Measurements from ENCODE around the gene UBE2Q1. TPM values are rescaled to one million over a fixed set of nuclear protein-coding genes. Genes with fewer than 3 reads are reported as not detected.

UBE2Q1 gene
- total and polyA plus RNA-seq, 2 of the 8 experiments (the other 6 are each of a cell fraction or from before 2014, with no cell fraction given), result 13.2 to 95.8 TPM

DNA sequence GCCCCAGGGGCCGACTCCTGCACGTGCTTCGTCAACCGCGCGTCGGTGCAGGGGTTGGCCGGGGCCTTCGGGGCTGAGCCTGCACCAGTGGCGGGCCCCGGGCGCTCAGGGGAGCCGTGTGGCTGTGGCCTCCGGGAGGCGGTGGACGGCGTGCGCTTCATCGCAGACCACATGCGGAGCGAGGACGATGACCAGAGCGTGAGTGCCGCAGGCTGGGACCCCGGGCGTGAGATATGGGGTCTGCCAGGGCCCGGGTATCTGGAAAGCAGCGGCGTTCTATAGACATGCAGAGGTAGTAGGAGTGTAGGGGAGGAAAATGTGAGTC, 13.5 kb upstream of the UBE2Q1 start (continued):
- TF ChIP-seq KDM1A (IDR thresholded peaks at IDR 0.05; ENCODE audit: borderline replicate concordance, low read length), result no peak
- no peak for TF ChIP-seq SP1 (IDR thresholded peaks at IDR 0.05; ENCODE audit: low read depth, low read length)
- no peak for TF ChIP-seq HDAC6 (IDR thresholded peaks at IDR 0.05; ENCODE audit: low read depth, low read length)
- no peak for TF ChIP-seq TEAD4 (IDR thresholded peaks at IDR 0.05; ENCODE audit: low read depth, low read length)
- TF ChIP-seq, protein P1, sequence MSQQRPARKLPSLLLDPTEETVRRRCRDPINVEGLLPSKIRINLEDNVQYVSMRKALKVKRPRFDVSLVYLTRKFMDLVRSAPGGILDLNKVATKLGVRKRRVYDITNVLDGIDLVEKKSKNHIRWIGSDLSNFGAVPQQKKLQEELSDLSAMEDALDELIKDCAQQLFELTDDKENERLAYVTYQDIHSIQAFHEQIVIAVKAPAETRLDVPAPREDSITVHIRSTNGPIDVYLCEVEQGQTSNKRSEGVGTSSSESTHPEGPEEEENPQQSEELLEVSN (IDR thresholded peaks at IDR 0.05), result no peak

Measured in H1 (cell line).